ENCODE measurements around the gene TGFBR3. TPM values are rescaled to one million over a fixed set of nuclear protein-coding genes. Genes with fewer than 3 reads are reported as not detected.

The TGFBR3 gene
- total and polyA plus RNA-seq, 9 of the 15 experiments (the other 6 are each of a cell fraction or from before 2014, with no cell fraction given): 3.6 to 32.4 (median 15.6) TPM

DNA sequence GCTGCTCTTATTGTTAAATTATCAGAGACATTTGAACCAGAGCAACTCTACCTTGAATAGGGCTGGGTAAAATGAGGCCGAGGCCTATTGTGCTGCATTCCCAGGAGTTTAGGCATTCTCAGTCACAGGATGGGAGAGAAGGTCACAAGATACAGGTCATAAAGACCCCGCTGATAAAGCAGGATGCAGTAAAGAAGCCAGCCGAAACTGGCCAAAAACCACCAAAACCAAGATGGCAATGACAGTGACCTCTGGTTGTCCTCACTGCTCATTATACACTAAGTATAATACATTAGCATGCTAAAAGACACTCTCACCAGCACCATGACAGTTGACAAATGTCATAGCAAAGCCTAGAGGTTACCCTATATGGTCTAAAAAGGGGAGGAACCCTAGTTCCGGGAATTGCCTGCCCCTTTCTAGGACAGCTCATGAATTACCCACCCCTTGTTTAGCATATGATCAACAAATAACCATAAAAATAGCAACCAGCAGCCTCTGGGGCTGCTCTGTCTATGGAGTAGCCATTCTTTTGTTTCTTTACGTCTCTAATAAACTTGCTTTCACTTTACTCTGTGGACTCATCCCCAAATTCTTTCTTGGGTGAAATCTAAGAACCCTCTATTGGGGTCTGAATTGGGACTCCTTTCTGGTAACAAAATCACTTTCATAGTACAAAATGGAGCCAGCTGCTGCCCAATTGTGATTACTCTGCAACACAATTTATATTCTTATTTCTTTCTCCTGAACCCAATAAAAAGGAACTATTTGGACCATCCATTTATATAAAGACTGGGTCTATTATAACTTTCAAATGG, 179.6 kb downstream of the TGFBR3 start (continued):
- TF ChIP-seq, protein P1, sequence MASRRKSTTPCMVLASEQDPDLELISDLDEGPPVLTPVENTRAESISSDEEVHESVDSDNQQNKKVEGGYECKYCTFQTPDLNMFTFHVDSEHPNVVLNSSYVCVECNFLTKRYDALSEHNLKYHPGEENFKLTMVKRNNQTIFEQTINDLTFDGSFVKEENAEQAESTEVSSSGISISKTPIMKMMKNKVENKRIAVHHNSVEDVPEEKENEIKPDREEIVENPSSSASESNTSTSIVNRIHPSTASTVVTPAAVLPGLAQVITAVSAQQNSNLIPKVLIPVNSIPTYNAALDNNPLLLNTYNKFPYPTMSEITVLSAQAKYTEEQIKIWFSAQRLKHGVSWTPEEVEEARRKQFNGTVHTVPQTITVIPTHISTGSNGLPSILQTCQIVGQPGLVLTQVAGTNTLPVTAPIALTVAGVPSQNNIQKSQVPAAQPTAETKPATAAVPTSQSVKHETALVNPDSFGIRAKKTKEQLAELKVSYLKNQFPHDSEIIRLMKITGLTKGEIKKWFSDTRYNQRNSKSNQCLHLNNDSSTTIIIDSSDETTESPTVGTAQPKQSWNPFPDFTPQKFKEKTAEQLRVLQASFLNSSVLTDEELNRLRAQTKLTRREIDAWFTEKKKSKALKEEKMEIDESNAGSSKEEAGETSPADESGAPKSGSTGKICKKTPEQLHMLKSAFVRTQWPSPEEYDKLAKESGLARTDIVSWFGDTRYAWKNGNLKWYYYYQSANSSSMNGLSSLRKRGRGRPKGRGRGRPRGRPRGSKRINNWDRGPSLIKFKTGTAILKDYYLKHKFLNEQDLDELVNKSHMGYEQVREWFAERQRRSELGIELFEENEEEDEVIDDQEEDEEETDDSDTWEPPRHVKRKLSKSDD (conservative IDR thresholded peaks at IDR 0.05; ENCODE audit: low read length): no peak
- TF ChIP-seq TARDBP (IDR thresholded peaks at IDR 0.05): no peak
- TF ChIP-seq ZNF584 (CRISPR knock-in tag; IDR thresholded peaks at IDR 0.05; ENCODE audit: low read depth): peak; percentile 90
- TF ChIP-seq, protein P2, sequence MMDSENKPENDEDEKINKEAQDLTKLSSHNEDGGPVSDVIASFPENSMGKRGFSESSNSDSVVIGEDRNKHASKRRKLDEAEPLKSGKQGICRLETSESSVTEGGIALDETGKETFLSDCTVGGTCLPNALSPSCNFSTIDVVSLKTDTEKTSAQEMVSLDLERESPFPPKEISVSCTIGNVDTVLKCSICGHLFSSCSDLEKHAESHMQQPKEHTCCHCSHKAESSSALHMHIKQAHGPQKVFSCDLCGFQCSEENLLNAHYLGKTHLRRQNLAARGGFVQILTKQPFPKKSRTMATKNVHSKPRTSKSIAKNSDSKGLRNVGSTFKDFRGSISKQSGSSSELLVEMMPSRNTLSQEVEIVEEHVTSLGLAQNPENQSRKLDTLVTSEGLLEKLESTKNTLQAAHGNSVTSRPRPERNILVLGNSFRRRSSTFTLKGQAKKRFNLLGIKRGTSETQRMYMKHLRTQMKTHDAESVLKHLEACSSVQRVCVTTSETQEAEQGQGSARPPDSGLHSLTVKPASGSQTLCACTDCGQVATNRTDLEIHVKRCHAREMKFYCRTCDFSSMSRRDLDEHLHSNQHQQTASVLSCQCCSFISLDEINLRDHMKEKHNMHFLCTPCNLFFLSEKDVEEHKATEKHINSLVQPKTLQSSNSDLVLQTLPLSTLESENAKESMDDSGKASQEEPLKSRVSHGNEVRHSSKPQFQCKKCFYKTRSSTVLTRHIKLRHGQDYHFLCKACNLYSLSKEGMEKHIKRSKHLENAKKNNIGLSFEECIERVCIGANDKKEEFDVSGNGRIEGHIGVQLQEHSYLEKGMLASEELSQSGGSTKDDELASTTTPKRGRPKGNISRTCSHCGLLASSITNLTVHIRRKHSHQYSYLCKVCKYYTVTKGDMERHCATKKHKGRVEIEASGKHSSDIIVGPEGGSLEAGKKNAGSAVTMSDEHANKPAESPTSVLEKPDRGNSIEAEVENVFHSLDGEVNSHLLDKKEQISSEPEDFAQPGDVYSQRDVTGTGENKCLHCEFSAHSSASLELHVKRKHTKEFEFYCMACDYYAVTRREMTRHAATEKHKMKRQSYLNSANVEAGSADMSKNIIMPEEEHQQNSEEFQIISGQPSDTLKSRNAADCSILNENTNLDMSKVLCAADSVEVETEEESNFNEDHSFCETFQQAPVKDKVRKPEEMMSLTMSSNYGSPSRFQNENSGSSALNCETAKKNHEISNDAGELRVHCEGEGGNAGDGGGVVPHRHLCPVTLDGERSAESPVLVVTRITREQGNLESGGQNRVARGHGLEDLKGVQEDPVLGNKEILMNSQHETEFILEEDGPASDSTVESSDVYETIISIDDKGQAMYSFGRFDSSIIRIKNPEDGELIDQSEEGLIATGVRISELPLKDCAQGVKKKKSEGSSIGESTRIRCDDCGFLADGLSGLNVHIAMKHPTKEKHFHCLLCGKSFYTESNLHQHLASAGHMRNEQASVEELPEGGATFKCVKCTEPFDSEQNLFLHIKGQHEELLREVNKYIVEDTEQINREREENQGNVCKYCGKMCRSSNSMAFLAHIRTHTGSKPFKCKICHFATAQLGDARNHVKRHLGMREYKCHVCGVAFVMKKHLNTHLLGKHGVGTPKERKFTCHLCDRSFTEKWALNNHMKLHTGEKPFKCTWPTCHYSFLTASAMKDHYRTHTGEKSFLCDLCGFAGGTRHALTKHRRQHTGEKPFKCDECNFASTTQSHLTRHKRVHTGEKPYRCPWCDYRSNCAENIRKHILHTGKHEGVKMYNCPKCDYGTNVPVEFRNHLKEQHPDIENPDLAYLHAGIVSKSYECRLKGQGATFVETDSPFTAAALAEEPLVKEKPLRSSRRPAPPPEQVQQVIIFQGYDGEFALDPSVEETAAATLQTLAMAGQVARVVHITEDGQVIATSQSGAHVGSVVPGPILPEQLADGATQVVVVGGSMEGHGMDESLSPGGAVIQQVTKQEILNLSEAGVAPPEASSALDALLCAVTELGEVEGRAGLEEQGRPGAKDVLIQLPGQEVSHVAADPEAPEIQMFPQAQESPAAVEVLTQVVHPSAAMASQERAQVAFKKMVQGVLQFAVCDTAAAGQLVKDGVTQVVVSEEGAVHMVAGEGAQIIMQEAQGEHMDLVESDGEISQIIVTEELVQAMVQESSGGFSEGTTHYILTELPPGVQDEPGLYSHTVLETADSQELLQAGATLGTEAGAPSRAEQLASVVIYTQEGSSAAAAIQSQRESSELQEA (IDR thresholded peaks at IDR 0.05; ENCODE audit: low read depth): no peak
- TF ChIP-seq ZNF518B (CRISPR knock-in tag; IDR thresholded peaks at IDR 0.05): 0 out of 2 replicates have a peak, but pooled peaks have one; percentile 57
- peak; percentile 89 for TF ChIP-seq POLR2H (tag; IDR thresholded peaks at IDR 0.05; ENCODE audit: low read depth)
- no peak for TF ChIP-seq CHD2 (IDR thresholded peaks at IDR 0.05; ENCODE audit: low read depth, low read length)
- TF ChIP-seq ZNF76 (CRISPR knock-in tag; IDR thresholded peaks at IDR 0.05; ENCODE audit: borderline replicate concordance): 0 out of 2 replicates have a peak, but pooled peaks have one; percentile 58
- TF ChIP-seq, protein P3, sequence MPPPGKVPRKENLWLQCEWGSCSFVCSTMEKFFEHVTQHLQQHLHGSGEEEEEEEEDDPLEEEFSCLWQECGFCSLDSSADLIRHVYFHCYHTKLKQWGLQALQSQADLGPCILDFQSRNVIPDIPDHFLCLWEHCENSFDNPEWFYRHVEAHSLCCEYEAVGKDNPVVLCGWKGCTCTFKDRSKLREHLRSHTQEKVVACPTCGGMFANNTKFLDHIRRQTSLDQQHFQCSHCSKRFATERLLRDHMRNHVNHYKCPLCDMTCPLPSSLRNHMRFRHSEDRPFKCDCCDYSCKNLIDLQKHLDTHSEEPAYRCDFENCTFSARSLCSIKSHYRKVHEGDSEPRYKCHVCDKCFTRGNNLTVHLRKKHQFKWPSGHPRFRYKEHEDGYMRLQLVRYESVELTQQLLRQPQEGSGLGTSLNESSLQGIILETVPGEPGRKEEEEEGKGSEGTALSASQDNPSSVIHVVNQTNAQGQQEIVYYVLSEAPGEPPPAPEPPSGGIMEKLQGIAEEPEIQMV (tag; conservative IDR thresholded peaks at IDR 0.05; ENCODE audit: low read depth): peak; percentile 66
